ENCODE results near the gene PLA2G15.
"Not testable (repeated sequence)": the region's sequence is repeated elsewhere in the genome, so short reads cannot be mapped to it uniquely, and the experiment has no call there.

Gene PLA2G15

DNA sequence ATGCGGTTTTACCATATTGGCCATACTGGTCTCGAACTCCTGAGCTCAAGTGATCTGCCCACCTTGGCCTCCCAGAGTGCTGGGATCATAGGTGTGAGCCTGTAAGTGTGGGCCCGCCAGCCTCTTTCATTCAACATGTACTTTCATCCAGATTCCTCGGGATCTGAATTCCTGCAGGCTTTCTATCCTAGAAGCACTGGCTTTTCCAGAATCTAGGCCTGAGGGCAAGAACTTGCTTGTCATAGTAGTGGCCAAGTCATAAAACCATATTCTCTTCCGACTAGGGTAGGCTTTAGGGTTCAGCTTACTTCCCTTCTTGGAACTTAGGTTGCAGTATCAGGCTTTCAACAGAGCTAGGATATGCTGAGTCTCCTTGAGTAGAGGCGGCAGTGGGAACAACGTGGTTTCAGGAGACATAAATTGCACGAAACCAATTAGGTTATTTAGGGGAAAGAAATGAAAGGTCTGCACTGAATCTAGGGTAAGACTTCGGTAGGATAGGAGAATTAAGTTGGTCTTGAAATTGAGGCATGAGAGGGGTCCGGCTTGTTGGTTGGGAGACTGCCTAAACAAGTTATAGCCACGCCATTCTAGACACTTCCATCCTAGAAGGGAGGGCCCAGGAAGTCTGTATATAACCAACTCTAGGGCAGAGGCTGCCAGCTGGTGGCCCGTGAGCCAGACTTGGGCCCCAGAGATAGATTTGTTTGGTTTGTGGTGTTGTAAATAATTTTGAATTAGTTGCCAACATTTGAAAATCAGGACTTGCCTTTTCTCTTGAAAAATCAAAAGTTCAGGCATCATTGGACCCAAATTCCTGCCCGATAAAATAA is 34.8 kb downstream of the PLA2G15 start:
- no peak for DNase-seq (ENCODE audit: low read depth)

DNA sequence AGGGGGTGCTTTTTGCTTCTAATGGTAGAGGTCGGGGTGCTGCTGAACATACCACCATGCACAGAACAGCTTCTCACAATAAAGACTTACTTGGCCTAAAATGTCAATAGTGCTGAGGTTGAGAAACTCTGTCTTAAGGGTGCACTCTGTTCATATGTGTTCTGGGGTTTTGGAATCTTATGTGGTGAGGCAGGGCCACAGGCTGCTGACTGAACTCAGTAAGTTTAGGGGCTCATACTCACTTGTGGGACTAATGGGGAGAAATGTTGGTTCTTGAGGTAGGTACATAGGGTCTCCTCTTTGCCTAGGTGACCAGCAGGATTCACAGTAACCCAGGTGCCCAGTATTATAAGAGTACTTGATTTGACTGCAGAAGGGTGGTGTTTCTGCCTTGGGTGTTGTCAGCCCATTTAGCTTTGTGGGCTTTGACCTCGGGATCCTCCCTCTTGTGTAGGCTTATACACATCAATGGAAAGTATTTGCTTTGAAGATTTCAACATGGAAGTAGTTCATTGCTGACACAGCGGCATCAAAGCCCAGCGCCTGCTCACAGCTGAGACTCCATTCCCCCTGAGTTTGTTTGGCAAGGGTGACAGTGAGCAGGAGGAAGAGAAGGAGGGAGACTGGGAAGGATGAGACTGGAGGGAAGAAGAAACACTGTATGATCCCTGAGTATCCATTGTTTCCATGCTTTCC is 36.3 kb downstream of the PLA2G15 start:
- DNase-seq (ENCODE audit: low read depth): no peak

DNA sequence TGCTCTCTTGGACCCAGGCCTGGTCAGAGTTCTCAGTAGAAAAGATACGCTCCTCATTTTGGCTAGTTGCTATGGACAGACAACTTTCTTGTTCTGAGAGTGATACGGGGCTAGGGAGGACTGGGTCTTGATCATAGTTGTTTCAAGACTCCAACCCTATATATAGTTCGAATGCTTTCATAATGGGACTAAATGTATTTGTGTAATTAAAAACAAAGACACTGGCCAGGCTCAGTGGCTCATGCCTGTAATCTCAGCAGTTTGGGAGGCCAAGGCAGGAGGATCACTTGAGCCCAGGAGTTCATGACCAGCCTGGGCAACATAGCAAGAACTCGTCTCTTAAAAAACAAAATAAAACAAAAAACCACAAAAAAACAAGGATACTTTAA is 36.9 kb downstream of the PLA2G15 start:
- no peak for DNase-seq (ENCODE audit: low read depth)

DNA sequence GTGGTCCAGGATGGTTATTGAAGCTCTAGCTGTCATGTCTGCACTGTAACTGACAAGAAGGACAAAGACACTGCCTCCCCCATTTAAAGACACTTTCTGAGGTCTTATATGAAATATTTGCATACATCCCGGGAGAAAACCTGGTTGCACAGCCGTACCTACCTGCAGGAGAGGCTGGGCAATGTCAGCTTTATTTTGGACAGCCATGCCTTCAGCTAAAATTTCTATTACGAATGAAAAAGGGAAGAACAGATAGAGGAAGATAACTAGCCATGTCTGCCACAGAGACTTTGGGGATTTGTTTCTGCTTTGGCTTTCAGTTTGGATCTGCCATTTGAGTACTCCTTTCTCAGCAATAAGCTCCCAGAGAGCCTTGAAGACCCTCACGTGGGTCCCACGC is 38.2 kb downstream of the PLA2G15 start:
- DNase-seq (ENCODE audit: low read depth): no peak

DNA sequence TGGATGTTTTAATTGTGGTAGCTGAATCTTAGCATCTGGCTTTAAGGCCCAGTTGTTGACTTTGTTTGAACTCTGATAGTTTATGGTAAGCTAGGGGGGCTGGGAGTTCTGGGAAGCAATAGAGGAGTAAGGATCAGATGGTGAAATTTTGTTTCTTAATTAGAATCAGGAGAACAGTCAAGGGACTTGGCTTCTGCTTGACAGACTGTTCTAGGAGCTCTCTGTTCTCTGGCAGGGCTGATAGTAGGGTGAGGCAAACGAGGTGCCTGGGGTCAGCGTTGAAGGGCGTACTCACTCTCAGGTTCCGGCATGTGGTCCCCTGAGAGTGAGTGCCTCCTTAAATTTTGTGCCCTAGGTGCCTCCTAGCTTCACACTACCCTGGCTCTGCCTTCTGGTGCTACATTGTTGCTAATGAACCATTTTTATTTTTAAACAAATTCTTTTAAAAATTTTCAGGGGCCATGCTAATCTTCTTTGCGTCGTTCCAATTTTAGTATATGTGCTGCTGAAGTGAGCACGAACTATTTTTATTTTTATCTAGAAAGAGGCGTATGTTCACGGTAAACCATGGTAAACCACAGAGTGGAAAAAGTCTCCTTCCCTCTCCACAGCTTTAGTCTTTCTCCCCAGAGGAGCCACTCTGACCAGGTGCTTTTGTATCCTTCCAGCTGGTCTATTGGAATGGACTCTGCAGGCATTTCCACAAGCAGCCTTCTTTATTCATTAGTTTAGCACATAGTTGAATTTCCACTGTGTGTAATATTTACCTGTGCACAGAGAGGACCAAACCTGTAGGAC is 38.8 kb downstream of the PLA2G15 start:
- no peak for DNase-seq (ENCODE audit: low read depth)

DNA sequence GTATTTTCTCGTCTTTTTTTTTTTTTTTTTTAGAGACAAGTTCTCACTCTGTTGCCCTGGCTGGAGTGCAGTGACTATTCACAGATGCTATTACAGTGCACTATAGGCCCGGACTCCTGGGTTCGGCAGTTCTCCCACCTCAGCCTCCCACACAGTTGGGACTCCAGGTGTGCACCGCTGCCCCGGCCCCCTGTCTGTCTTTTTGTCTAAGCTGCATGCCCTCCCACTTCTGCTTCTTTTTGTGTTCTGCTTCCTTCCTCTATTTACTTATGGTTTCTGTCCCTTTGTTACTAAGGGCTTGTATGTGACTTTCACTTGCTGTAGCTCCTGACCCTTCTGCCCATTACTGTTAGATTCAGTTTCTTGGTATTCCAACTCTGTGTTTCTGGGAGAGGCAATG is 39.7 kb downstream of the PLA2G15 start:
- DNase-seq (ENCODE audit: low read depth): no peak

DNA sequence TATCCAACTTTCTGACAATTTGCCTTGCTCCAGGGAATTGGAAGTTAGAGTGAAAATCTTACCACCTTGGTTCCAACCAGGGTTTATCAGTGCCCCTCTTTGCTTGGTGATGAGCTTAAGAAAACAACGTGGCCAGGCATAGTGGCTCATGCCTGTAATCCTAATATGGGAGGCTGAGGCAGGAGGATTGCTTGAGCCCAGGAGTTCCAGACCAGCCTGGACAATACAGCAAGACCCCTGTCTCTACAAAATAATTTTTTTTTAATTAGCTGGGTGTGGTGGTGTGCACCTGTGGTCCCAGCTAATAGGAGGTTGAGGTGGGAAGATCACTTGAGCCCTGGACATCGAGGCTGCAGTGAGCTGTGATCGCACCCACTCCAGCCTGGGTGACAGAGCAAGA is 40.5 kb downstream of the PLA2G15 start:
- no peak for DNase-seq (ENCODE audit: low read depth)

DNA sequence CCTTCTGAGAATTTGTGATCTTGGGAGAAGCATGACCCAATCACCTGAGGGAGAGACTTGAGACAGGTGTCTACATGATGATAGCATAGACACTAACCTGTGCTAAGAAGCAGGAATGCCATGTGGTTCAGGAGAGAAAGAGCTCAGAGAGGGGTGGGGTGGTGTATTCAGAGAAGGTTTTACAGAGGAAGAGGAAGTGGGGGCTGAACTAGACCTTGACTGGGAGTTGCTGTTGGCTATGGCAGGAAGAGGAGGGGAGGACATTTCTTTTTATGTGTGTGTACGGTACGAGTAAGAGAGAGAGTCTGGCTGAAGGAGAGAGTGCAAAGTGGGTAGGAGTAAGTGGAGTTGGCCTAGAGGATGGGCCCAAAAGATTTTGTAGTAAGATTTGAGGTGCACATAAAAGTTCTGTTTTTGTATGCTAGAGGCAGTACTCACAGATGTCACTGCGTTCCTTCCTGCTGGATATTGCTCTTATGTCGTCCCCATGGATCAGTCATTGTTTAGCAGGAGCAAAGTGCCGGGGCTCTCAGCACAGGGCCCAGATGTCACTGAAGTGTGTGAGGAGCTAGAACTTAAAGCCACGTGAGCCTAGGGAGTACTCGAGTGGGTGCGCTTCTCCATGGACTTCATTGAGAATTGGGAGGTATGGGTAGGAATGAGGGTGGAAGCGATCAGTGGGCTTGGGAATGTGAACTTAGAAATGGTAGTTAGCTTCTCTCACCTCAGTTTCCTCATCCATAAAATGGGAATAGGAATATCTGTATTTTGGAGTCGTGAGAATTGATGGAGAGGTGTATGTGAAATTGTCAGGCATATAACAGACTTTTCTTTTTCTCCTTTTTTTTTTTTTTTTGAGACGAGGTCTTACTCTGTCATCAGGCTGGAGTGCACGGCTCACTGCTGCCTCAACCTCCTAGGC is 41.2 kb downstream of the PLA2G15 start:
- no peak for DNase-seq (ENCODE audit: low read depth)

DNA sequence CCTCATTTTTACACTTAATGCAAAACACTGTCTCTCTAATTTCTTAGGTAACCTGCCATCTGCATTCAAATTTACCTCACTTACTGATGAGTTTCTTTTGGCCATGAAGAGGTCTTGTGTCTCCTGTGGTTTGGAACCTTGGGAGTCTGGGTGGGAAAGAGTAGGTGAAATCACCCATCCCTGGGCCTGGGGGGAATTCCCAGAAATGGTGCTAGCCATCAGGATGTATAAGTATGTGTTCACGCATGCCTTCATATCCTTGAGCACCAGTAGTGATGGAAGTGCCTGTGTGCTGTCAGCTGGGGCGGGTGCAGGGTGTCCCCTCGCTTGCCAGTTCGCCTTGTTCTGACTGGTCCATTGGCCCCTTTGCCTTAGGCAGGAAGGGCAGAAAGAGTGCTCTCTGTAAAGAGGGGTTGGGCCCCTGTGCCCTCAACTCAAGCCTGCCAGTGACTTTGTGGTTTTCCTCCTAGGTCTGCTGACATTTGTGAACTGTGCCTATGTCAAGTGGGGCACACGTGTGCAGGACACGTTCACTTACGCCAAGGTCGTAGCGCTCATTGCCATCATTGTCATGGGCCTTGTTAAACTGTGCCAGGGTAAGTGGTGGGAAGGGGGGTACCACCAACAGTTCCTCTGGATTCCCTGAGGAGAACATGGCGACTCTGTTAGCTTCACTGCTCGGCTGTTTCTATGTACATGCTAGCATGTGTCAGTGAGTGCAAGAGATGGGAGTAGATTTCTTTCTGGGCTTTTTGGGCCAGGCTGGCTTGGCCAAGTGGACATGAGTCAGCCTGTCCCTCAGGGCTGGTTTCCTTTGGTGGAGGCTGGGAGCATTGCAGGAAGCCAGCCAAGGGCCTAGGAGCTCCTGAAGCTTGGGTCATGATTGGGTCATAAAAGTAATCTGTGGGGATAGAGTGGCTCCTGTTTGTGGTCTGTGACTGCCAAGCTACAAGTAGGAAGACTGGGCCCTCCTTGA is 42.4 kb downstream of the PLA2G15 start:
- DNase-seq (ENCODE audit: low read depth): peak; percentile 95

DNA sequence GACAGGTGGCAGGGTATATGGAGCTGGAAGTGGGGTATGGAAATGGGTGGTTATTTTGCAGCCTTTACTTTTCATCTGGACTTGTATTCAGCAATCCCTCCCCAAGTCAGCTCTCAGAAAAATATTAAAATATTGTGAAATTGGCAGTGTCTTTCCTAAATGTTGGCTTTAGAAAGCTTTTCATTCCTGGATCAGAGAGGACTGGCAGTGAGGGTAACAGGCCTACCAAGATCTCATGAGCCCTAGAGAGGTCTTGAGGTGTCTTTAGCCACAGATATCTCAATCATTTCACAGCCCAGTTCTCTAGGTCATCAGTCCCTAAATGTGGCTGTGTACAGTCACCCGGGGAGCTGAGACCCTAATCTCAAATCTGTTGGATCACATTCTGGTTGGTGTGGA is 43.1 kb downstream of the PLA2G15 start:
- no peak for DNase-seq (ENCODE audit: low read depth)

DNA sequence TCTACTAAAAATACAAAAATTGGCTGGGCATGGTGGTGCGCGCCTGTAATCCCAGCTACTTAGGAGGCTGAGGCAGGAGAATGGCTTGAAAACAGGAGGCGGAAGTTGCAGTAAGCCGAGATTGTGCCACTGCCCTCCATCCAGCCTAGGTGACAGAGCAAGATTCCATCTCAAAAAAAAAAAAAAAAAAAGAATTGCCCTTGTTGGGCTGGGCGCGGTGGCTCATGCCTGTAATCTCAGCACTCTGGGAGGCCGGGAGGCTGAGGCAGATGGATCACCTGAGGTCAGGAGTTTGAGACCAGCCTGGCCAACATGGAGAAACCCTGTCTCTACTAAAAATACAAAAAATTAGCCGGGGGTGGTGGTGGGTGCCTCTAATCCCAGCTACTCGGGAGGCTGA is 43.6 kb downstream of the PLA2G15 start:
- not testable (repeated sequence) for DNase-seq (ENCODE audit: low read depth)

DNA sequence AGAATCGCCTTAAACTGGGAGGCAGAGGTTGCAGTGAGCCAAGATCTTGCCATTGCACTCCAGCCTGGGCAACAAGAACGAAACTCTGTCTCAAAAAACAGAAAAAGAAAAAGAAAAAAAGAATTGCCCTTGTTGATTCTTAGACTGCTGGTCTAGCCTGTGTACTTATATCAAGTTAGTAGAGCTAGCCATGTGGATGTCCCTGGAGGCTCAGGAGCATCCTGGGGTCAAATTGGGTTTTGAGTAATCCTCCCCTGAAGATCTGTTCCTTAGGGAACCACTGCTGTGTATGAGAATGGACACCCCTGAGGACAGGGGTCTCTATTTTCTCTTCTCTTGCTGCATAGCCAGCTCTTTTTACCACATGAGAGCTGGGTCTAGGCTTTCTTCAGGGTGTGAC is 44.0 kb downstream of the PLA2G15 start:
- DNase-seq (ENCODE audit: low read depth): no peak

DNA sequence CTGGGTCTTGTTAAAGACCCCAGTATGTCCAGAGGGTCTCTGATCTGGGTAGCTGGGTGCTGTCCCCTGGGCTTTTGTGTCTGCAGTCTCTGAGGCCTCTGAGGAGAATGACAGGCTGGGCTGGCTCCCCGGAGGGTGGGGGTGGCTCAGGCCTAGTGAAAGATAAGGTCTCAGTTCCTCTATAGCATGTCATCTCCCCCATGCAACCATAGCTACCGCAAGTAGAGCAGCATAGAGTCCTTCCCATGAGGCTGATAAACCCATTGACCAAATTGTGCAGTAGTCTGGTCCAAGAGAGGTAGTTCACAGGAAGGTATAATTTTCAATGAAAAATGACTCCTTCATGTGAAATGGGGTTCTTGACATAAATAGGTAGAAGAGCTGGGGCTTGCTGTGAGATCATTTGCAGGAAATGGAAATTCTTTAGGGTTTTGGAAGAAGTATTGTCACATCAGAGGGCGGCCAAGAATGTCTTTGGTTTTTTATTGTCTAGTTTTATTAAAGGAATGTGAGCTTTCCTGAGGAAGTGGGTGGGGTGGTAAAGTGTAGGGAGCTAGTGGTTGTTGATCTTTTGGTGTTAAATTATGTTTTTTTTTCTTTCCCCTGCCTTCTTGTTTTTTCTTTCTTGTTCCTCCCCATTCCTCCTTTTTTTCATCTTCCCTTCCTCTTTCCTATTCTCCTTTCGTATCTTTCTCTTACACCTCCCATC is 44.6 kb downstream of the PLA2G15 start:
- DNase-seq (ENCODE audit: low read depth): no peak

DNA sequence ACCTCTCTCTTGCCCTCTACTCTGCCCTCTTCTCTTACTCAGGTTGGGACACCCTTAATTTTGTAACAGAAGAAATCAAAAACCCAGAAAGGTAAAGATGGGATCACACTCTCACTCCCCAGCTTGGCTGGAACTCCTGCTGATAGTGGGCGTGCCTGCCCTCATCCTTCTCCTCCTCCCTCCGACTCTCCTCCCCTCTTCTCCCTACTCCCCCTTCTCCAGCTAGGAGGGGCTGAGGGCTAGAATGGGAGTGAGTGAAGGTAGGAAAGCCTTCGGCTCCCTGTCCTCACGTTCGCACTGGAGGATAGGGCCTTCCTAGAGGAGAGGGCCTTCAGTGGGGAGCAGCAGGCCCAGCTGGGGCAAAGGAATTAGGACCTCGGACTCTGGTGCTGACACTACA is 45.3 kb downstream of the PLA2G15 start:
- no peak for DNase-seq (ENCODE audit: low read depth)

DNA sequence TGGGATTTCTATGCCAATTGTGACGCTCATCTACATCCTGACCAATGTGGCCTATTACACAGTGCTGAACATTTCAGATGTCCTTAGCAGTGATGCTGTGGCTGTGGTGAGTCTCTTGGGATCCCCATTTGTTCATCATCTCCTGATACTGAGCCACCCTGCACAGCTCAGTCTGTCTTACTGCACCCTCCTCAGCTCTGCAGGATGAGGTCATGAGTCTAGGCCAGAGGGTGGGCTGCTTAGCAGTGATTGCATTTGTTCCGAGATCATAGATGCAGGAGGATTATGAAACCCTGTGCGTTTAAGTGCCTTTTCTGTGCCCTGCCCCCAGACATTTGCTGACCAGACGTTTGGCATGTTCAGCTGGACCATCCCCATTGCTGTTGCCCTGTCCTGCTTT is 46.1 kb downstream of the PLA2G15 start:
- DNase-seq (ENCODE audit: low read depth): no peak

DNA sequence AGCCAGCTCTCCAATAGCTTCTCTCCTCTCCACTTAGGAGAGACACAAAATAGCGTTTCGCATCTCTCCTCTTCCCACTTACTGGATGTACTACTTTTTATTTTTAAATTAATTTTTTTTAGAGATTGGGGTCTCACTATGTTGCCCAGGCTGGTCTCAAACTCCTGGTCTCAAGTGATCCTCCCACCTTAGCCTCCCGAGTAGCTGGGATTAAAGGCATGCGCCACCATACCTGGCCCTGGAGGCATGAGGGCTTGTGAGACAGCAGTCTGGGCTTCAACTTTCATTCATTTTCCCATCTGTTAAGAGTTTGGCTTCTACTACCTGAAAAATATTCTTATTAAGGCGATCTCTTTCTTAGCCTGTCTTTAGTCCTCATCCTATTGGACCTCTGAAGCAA is 47.3 kb downstream of the PLA2G15 start:
- no peak for DNase-seq (ENCODE audit: low read depth)

DNA sequence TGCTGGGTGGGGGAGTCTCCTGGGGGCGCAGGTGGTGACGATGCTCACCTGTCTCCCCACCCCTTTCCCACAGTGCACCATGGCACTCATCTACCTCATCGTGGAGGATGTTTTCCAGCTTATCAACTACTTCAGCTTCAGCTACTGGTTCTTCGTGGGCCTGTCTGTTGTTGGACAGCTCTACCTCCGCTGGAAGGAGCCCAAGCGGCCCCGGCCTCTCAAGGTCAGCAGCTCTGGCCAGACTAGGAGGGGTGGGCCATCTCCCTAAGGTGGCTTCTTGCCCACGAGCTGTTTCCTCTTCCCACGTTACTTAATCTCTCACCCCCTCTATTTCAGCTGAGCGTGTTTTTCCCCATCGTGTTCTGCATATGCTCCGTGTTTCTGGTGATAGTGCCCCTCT is 51.1 kb downstream of the PLA2G15 start:
- no peak for DNase-seq (ENCODE audit: low read depth)

DNA sequence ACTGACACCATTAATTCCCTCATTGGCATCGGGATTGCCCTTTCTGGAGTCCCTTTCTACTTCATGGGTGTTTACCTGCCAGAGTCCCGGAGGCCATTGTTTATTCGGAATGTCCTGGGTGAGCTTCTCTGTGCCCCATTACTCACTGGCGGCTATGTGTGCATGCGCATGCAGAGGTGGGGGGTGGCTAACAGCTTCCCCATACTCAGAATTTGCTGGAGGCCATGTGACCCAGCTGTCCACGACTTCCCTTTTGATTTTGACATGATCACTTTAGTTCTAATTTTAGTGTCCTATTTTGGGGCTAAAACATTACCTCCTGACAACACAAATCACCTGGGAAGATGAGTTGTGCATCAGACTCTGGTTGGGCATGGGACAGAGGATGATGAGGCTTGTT is 51.5 kb downstream of the PLA2G15 start:
- DNase-seq (ENCODE audit: low read depth): no peak

DNA sequence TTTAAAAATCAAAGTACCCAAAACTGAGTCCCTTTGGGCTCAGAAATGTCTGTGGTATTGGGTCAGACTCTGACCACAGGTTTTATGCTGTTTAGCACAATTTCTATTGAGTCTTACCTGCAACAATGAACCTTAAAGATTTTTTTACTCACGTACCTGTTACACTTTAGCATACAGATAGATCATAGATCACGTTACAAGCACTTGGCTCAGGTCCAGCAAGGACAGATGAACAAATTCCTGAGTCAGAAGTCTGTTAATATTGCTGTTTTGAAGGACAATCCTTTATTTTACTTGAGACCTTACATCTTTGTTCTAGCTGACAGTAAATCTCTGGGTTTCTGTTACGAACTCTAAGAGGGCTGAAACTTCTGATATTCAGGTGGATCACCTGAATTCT is 52.7 kb downstream of the PLA2G15 start:
- no peak for DNase-seq (ENCODE audit: low read depth)

DNA sequence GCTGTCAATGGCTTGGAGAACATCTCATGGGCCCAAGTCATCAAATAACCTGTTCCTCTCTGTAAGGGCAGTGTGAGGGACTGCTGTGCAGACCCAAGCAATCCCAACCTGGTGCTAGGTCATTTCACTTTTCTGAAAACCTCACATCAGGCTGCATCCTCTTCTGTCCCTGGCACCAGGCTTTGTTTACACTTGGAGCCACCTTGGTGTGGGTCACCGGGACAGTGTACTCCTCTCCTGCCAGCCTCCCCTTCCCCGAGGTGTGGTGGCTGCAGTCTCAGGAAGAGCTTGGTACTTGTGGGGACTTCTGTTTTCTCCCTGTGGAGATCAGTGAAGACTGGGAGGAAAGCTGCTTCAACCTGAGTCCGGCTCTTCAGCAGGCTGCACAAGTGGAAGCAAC is 53.1 kb downstream of the PLA2G15 start:
- no peak for DNase-seq (ENCODE audit: low read depth)

All from stromal cell of bone marrow (primary cell).